Measurements from ENCODE around the gene POLR3C.

Gene POLR3C

DNA sequence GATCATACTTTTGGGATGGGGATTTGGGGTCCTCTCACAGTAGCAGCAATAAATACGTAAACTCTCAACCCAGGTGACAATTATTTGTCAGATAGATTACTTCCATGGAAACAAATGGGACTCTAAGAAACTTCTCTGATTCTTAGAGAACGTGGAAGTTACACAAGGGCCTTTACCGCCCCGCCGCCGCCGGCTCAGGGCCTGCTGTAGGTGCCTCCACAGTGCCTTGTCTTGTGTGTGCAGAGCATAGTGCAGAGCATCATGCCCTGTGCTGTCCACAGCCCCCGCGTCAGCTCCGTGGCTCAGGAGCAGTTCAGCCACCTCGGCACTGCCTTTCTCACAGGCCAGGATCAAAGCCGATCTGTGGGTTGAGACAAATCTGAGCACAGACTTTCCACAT, 50.6 kb downstream of the POLR3C start:
- DNase-seq, result no peak

DNA sequence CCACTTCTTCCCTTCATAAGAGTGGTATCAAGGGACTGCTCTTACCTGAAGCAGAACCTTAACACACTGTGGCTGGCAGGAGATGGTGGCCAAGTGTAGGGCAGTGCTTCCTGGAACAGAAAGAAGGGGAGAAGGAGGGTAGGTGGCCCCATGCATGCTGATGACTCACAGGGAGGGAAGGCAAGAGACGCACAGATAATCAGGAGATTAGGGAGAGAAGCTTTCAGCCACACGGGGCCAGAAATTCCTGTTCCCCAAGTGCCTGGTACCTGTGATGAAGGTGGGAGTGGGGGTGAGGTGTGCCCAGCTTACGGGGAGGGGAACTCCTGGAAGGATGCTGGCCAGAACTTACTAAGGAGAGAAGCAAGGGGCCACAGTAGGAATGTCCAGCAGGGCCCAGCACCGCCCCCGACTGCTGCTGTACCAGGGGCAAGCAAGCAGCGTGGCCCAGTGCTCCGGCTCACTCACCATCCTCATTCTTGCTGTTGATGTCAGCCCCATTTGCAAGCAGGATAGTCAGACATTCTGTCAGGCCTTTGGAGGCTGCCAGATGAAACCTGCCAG, 54.0 kb downstream of the POLR3C start:
- no peak for DNase-seq

DNA sequence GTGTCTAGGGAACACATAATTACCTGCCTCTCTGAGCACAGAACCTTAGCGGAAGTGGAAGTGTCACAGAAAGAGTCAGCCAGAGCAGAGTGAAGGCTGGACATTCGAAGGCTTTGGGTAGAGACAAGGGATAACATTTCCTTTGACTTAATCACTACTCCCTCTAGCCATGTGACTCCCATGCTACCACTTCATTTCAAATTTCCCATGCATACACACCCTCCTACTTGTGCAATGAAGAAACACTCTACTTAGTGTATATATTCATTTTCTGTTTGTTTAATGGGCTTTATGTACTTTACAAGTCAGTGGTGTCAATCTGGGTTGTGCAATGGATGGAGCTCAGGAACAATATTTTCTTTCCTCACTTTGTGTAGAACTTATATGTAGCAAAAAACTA, 54.7 kb downstream of the POLR3C start:
- DNase-seq, result no peak

DNA sequence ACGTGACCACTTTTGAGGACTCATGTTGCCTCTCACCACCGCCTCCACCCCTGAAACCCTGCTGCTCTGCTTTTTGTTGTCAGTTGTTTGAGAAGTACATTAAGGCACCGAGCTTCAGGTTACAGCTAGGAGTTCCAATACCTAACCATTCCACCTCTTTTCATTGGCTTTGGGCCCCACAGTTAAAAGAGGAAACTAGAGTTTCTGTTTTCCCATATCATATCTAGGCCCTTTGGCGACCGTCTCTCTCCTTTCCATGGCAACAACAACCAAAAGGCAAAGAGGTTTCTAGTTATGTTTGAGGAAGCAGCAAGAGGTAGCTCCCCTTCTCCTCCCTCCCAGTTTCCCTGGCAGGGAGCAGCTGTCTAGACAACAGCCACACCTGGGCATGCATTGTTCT, 55.8 kb downstream of the POLR3C start:
- DNase-seq, result peak in 1 of 2 experiments; percentile 48

DNA sequence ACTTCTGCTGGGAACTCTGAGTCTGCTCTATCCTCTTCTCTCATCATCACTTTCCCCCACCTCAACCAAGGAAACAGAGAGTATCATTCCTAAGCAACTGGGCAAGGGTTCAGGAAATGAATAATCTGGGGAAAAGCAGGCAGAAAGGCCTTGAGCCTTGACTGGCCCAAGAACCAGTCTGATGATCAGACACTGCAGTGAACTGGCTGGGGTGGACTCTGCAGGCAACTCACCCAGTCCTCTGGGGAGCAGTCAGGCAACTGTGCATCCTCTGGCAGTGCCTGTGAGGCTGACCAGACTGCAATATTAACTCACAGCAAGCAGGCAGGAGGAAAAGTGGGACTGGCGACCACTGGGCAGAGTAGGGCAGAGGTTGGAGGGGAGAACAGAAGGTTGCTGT, 60.7 kb downstream of the POLR3C start:
- no peak for DNase-seq

DNA sequence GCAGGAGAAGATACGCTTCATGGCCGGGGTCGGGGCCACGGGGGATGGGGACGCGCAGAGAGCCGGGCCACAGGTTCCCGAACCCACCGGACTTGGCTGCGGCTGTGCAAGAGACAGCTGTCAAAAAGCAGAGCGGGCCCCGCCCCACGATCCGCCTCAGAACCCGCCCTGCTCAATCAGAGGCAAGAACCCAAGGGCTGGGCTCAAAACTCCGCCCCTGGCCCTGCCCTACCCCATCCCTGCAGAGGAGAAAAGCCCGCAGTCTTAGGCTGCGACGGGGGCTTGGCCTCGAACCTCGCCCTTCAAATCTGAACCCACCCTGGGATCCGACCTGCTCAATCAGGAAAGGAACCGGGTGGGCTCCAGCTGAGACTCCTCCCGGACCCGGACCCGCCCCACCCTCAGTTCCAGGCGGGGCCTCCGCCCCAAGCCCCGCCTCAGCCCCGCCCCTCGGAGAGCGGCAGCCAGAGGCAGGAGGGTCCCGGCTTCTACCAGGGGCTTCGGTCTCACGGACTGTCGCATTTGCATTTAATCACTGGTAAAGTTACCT, 61.8 kb downstream of the POLR3C start, which contains the start of gene ANKRD35:
ANKRD35 (minus strand) TSS at position 129 of the 550 bp plus-strand sequence; CDS start at position 21, 108 bp downstream.
- DNase-seq, result peak; percentile 82 to 91

DNA sequence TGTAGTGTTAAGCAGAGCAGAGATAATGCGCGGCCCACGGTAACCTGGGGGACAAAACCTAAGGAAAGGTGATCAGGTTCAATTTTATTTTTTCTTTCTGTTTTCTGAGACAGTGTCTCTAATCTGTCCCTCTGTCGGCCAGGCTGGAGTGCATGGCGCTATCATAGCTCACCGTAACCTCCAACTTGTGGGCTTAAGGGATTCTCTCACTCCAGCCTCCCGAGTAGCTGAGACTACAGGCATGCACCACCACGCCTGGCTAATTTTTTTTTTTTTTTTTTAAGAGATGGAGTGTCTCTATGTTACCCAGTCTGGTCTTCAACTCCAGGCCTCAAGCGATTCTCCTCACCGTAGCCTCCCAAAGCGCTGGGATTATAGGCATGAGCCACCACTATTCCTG, 62.4 kb downstream of the POLR3C start:
- DNase-seq, result no peak

DNA sequence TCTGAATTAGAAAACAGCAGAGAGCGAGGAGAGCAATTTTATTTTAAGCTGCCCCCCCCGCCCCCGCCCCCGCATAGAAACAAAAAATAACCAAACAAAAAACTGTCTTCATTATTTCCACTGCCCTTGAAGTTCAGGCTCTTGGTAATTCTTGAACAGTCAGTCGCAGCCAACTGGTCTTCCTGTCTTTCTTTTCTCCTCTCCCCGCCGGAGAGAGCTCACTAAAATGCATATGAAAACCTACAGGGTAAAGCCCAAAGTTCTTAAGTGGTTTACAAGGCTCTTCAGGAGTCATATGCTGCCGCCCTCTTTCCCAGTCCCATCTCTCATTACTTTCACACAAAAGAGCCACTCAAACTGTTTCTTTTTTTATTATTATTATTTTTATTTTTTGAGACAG, 62.8 kb downstream of the POLR3C start:
- DNase-seq, result no peak

DNA sequence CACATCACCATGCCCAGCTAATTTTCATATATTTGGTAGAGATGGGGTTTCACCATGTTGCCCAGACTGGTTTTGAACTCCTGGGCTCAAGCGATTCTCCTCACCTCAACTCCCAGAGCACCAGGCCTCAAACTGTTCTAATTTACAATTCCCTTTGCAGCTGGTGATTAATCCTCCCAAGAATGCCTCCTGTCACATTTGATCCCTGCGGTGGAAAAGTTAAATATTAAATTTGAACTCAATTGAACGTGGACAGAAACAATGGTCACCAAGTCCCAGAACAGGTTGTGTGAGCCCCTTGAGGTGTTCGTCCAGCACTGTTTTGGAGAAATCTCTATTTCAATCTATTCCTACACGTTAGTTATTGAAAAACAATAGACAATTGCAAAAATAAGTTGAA, 63.6 kb downstream of the POLR3C start:
- DNase-seq, result no peak

DNA sequence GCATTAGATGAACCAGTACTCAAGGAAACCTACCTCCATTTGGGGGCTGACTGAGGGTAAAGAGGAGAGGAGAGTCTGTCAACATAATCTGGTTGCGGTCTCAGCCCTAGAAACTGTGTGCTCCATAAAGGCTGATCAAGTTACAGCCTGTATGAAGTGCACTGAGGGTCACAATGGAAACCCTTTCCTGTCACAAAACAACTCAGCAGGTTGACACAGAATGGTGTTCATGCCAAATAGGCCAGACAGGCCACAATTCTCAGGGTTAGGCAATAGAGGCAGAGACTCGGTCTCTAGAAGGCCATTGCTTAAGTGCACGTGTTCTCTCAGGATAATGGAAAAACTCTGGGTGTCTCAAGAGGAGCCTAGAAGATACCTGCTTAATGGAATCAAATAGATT, 65.7 kb downstream of the POLR3C start:
- peak; percentile 18 to 33 for DNase-seq

DNA sequence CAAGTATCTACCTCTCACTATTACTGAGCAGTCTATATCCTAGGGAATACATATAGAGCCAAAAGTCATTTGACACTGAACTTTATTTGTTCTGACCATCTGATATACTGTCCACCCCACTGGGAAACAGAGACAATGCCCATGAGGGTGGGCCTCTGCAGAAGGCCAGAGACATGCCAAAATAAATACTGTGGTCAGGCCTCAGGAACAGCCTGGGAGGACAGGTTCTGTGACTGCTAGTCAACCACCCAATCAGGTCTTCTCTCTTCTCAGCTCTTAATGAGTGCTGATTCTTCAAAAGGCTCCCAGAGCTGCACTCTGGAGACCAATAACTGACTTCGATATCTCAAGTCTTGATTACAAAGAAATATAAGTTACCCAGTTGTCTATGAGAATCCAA, 67.1 kb downstream of the POLR3C start:
- no peak for DNase-seq

DNA sequence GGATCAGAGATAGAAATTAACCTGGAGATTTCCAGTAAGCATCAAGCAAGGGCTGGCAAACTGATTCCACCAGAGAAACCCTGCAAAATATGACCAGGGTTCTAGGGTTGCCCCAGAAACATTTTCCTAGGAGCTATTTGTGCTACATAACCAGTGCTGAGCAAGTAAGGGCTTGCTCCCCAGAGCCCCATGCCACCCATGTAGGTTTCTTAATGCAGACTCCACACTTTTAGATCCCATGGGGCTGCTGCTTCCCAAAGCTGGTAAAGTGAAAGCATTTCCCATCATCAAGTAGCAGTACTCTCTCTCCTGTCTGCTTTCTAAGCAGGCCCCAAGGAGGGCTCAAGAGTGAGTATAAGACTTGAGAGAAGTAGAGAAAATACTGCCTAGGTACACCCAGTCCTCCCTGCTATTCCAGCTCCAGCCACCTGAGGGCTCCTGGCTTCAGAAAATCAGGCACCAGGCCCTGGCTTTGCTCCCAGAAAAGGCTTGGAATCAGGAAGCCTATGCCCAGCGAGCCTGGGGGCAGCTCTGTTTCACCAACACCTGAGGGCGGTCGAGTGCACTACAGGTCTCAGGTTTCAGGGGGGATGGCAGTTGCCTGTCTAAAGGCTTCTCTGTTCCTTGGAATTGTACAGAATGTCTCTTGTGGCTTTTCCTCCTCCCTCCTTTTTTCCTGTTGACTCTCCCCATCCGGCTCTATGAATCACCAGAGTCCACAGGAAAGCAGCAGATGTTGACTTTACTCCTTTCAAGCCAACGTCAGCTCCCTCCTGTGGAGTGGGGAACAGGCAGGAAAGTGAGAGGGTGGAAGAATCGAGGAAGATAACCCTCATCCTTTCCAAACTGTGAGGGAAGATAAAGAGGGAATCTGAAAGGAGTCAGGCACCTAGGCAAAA, 67.8 kb downstream of the POLR3C start:
- peak; percentile 99 to 100 for DNase-seq

DNA sequence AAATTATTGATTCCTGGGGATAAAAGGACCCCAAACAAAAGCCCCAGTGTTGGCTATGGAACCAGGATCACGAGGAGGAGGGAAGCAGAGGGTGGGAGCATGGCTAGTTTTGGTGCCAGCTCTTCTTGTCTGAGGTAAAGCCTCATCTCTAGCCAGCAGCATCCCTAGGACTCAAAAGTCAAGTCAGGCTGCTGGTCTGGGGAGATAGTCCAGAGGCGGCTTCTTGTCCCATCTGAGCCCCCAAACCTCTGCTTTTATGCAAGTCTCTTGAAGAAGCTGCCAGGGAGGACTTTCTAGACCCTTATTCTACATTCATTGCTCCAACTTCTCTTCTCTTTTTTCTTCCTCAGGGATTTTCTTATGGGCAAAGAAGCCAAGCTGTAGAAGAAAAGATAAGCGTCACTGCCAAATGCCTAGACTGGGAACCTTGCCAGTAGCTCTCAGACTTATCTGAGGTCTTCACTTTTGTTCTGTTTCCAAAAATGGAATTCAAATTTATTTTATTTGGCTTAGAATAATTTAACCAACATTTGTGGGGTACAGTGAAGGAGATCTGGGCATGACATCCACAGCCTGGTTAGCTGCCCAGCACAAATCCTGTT, 68.6 kb downstream of the POLR3C start:
- no peak for DNase-seq

DNA sequence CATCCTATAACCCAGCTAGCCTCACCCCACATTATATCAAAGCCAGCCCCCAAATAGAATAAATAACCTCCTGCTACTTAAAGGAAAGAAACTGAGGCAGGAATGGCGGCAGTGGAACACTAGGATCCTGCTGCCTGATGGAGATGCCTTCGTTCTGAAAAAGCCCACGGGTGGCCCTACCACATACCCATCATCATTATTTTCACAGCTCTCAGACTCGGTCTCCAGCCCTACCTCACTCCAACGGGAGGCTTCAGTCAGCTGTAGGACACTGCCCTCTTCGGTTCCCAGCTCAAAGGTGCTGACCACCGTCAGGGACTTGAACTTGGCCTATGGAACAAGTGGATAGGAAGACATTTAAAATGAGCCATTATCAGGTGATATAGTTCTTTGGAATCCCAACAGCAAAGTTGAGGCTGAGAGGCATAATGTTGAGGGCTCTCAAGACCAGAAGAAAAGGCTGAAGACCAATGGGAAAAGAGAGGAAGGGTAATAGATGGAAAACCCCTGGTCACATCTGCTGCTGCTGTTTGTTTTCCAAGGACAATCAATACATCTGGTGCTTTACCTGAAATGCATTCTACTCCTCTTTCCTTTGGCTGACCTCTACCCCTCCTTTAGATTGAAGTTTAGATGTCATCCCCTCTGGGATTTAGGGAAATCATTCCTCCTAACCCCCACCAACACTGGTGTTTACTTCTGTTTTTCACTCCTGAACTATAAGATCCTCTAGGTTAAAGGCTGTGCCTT, 69.5 kb downstream of the POLR3C start:
- no peak for DNase-seq

All from SHP77 (cell line).